A549 (cell line): ENCODE data around the gene TTC3.

Experiments used
- JUNB ChIP-seq: fragments of >200 bp; sonication (Bioruptor Twin); formaldehyde crosslinking; IDR thresholded peaks from 2 replicates; pipeline ENCODE4 v1.6.1; 2016
- MAFK ChIP-seq: fragments of 450-650 bp; IDR thresholded peaks from 2 replicates; pipeline ENCODE4 v1.6.1; 2014; ENCODE audit not compliant: partially characterized antibody
- POLR2A ChIP-seq: IDR thresholded peaks from 2 replicates; pipeline ENCODE4 v1.6.1; 2012; ENCODE audit warnings: mild to moderate bottlenecking, low read length
- RNF2 ChIP-seq: fragments of 200-600 bp; sonication (generic); IDR thresholded peaks from 2 replicates; pipeline ENCODE4 v1.6.1; 2016; ENCODE audit warnings: low read depth, mild to moderate bottlenecking, antibody characterized with exemption, moderate library complexity, borderline replicate concordance
- TF ChIP-seq, protein P1 (sequence below): fragments of >200 bp; sonication (Bioruptor Twin); formaldehyde crosslinking; IDR thresholded peaks from 3 replicates; pipeline ENCODE4 v1.5.1; 2016

DNA sequence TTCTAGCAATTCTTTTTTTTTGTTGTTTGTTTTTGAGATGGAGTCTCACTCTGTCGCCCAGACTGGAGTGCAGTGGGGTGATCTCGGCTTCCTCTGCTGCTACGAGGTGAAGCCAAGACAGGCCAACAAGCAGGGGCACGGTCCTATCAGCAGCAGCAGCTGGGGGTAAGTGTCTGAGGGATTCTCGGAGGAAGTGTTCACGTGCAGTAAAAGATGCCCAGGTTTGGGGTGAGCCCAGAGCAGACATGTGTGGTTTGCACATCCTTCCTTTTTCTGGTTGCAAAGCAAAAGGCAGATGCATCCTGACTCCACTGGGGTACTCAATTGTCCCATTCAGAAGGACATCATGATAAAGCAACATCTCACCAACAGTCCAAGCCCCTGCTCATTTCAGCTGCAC is 27.9 kb upstream of the TTC3 start:
- TF ChIP-seq, protein P1, sequence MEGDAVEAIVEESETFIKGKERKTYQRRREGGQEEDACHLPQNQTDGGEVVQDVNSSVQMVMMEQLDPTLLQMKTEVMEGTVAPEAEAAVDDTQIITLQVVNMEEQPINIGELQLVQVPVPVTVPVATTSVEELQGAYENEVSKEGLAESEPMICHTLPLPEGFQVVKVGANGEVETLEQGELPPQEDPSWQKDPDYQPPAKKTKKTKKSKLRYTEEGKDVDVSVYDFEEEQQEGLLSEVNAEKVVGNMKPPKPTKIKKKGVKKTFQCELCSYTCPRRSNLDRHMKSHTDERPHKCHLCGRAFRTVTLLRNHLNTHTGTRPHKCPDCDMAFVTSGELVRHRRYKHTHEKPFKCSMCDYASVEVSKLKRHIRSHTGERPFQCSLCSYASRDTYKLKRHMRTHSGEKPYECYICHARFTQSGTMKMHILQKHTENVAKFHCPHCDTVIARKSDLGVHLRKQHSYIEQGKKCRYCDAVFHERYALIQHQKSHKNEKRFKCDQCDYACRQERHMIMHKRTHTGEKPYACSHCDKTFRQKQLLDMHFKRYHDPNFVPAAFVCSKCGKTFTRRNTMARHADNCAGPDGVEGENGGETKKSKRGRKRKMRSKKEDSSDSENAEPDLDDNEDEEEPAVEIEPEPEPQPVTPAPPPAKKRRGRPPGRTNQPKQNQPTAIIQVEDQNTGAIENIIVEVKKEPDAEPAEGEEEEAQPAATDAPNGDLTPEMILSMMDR = no peak
- TF ChIP-seq RNF2 (no peak), JUNB (no peak), POLR2A (no peak), MAFK (no peak)
